HEK293 (cell line): ENCODE data around the gene GSAP.

Experiments used
- BCL11A ChIP-seq: fragments of 450-650 bp; formaldehyde crosslinking; IDR thresholded peaks from 2 replicates; pipeline ENCODE4 v1.5.1; 2016; ENCODE audit warnings: low read depth, missing biosample characterization, missing genetic modification characterization
- KLF1 ChIP-seq: fragments of 450-650 bp; formaldehyde crosslinking; IDR thresholded peaks from 2 replicates; pipeline ENCODE4 v1.5.1; 2016; ENCODE audit warnings: missing biosample characterization, missing genetic modification characterization
- MYNN ChIP-seq: fragments of 450-650 bp; formaldehyde crosslinking; IDR thresholded peaks from 2 replicates; pipeline ENCODE4 v1.5.1; 2016; ENCODE audit warnings: missing biosample characterization, missing genetic modification characterization, borderline replicate concordance
- MZF1 ChIP-seq: fragments of 450-650 bp; formaldehyde crosslinking; IDR thresholded peaks from 2 replicates; pipeline ENCODE4 v1.5.1; 2017; ENCODE audit warnings: missing biosample characterization, missing genetic modification characterization, borderline replicate concordance
- SALL2 ChIP-seq: fragments of 450-650 bp; formaldehyde crosslinking; IDR thresholded peaks from 2 replicates; pipeline ENCODE4 v1.5.0; 2017; ENCODE audit warnings: missing biosample characterization, mild to moderate bottlenecking, missing genetic modification characterization, borderline replicate concordance
- ZBTB7A ChIP-seq: fragments of 450-650 bp; formaldehyde crosslinking; IDR thresholded peaks from 2 replicates; pipeline ENCODE4 v1.5.1; 2016; ENCODE audit warnings: low read depth, missing biosample characterization, missing genetic modification characterization
- ZNF2 ChIP-seq: fragments of 450-650 bp; formaldehyde crosslinking; IDR thresholded peaks from 2 replicates; pipeline ENCODE4 v1.5.1; 2016; ENCODE audit warnings: missing biosample characterization, missing genetic modification characterization
- ZNF23 ChIP-seq: fragments of 450-650 bp; formaldehyde crosslinking; IDR thresholded peaks from 2 replicates; pipeline ENCODE4 v1.5.1; 2016; ENCODE audit warnings: missing biosample characterization, missing genetic modification characterization, borderline replicate concordance
- ZNF350 ChIP-seq: fragments of 450-650 bp; formaldehyde crosslinking; IDR thresholded peaks from 2 replicates; pipeline ENCODE4 v1.5.0; 2017; ENCODE audit warnings: missing biosample characterization, mild to moderate bottlenecking, missing genetic modification characterization
- TF ChIP-seq, protein P1 (sequence below): fragments of 450-650 bp; formaldehyde crosslinking; IDR thresholded peaks from 2 replicates; pipeline ENCODE4 v1.5.1; 2016; ENCODE audit warnings: missing biosample characterization, missing genetic modification characterization
- TF ChIP-seq, protein P2 (sequence below): fragments of 450-650 bp; IDR thresholded peaks from 2 replicates; pipeline ENCODE4 v1.5.1; 2018; ENCODE audit warnings: missing biosample characterization, mild to moderate bottlenecking, missing genetic modification characterization
- TF ChIP-seq, protein P3 (sequence below): fragments of 450-650 bp; formaldehyde crosslinking; IDR thresholded peaks from 2 replicates; pipeline ENCODE4 v1.5.1; 2017; ENCODE audit warnings: missing biosample characterization, missing genetic modification characterization

GRCh38 chr7:77404641-77405040, 11.5 kb downstream of the GSAP start:
- TF ChIP-seq ZNF350 (tag by site-specific recombination) (no peak), SALL2 (no peak), ZBTB7A (tag by site-specific recombination) (no peak), ZNF2 (no peak), BCL11A (tag by site-specific recombination) (no peak), MZF1 (no peak), KLF1 (tag by site-specific recombination) (no peak), MYNN (tag by site-specific recombination) (no peak), ZNF23 (tag by site-specific recombination) (no peak)
- TF ChIP-seq, protein P1, sequence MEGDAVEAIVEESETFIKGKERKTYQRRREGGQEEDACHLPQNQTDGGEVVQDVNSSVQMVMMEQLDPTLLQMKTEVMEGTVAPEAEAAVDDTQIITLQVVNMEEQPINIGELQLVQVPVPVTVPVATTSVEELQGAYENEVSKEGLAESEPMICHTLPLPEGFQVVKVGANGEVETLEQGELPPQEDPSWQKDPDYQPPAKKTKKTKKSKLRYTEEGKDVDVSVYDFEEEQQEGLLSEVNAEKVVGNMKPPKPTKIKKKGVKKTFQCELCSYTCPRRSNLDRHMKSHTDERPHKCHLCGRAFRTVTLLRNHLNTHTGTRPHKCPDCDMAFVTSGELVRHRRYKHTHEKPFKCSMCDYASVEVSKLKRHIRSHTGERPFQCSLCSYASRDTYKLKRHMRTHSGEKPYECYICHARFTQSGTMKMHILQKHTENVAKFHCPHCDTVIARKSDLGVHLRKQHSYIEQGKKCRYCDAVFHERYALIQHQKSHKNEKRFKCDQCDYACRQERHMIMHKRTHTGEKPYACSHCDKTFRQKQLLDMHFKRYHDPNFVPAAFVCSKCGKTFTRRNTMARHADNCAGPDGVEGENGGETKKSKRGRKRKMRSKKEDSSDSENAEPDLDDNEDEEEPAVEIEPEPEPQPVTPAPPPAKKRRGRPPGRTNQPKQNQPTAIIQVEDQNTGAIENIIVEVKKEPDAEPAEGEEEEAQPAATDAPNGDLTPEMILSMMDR = no peak
- TF ChIP-seq, protein P2, sequence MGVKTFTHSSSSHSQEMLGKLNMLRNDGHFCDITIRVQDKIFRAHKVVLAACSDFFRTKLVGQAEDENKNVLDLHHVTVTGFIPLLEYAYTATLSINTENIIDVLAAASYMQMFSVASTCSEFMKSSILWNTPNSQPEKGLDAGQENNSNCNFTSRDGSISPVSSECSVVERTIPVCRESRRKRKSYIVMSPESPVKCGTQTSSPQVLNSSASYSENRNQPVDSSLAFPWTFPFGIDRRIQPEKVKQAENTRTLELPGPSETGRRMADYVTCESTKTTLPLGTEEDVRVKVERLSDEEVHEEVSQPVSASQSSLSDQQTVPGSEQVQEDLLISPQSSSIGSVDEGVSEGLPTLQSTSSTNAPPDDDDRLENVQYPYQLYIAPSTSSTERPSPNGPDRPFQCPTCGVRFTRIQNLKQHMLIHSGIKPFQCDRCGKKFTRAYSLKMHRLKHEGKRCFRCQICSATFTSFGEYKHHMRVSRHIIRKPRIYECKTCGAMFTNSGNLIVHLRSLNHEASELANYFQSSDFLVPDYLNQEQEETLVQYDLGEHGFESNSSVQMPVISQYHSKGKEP (tag by site-specific recombination) = no peak
- TF ChIP-seq, protein P3, sequence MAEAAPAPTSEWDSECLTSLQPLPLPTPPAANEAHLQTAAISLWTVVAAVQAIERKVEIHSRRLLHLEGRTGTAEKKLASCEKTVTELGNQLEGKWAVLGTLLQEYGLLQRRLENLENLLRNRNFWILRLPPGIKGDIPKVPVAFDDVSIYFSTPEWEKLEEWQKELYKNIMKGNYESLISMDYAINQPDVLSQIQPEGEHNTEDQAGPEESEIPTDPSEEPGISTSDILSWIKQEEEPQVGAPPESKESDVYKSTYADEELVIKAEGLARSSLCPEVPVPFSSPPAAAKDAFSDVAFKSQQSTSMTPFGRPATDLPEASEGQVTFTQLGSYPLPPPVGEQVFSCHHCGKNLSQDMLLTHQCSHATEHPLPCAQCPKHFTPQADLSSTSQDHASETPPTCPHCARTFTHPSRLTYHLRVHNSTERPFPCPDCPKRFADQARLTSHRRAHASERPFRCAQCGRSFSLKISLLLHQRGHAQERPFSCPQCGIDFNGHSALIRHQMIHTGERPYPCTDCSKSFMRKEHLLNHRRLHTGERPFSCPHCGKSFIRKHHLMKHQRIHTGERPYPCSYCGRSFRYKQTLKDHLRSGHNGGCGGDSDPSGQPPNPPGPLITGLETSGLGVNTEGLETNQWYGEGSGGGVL (tag by site-specific recombination) = no peak
